NCI-H128 (cell line): ENCODE results near the gene NOS2.
"Not testable (repeated sequence)": the region's sequence is repeated elsewhere in the genome, so short reads cannot be mapped to it uniquely, and the experiment has no call there.

Experiments
- DNase-seq: peaks from one replicate; lab custom pipeline; 2025; ENCODE audit not compliant: unreplicated experiment; lab: John Stamatoyannopoulos, UW

The NOS2 gene

DNA sequence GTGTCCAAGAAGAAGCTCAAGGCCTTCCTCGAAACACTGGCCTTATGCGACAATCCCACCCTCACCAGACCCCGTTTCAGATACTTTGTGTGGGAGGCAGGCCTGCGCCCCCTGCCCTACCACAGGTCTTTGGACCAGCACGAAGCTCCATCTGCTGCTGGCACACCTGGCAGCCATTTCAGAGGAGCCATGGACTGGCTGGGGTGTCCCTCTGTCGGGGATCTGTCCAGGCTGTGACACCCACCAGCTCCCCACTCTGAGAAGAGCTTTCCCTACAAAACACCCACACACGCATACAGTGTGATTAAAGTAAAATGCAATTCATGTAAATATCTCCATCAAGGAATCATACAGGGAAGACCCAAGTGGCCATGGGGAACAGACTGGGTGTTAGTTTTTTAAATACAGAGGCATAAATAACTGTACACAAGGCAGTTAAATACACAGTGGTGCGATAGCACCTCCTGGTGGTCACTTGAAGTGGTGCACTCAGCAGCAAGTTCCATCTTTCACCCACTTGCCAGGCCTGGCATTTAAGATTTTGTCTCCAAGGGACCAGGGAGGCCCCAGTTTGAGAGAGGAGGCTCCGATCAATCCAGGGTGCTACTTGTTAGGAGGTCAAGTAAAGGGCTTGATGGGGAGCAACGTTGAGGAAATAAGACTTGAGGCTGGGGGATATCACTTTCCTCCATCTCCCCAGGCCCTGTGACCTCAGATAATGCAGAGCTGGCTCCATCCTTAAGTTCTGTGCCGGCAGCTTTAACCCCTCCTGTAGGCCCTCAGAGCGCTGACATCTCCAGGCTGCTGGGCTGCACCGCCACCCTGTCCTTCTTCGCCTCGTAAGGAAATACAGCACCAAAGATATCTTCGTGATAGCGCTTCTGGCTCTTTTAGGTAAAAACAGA is 43.6 kb downstream of the NOS2 start:
- no peak for DNase-seq

GRCh38 chr17:27755706-27756466 is 44.4 kb downstream of the NOS2 start:
- no peak for DNase-seq

GRCh38 chr17:27754549-27754948 is 45.8 kb downstream of the NOS2 start:
- no peak for DNase-seq

GRCh38 chr17:27753726-27754125 is 46.6 kb downstream of the NOS2 start:
- not testable (repeated sequence) for DNase-seq

- not testable (repeated sequence) for DNase-seq
Measured at GRCh38 chr17:27752831-27753619, 47.3 kb downstream of the NOS2 start.

DNA sequence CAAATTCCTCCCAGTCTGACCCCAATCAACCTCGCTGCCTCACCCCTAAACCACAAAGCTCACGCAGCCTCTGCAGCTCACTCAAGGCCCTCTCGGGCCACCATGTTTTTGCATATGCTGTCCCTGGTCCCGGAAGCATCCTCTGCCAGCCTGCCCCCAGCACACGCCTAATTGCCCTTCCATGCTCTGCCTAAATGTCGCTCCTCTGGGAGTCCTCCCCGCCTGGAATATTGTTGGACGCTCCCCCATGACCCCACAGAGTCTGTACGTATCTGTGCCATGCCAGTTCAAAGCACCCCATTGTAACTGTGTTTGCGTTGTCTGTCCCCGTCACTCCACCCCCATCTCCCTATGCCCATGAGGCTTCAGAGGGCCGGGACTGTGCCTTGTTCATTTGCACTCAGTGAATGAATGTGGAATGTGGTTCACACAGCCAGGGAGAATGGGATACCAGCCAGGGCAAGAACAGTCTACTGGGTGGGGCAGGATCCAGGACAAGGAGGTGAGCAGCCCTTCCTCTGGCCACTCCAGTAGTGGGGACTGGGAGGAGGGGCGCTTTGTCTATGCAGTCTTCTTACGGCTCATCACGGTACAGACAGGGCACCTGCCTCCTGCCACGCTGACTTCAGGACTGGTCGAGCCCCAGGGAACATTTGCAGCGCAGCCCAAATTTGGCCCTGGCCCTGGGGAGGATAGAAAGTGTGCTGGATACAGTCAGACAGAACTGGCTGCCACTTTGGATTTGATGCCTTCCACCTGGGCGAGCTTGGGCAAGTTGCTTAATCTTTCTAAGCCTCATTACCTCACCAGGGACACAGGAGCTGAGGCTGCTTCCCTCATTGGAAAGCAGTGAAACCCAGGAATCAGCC is 48.5 kb downstream of the NOS2 start:
- DNase-seq = no peak

- no peak for DNase-seq
Measured at GRCh38 chr17:27751166-27751565, 49.2 kb downstream of the NOS2 start.

DNA sequence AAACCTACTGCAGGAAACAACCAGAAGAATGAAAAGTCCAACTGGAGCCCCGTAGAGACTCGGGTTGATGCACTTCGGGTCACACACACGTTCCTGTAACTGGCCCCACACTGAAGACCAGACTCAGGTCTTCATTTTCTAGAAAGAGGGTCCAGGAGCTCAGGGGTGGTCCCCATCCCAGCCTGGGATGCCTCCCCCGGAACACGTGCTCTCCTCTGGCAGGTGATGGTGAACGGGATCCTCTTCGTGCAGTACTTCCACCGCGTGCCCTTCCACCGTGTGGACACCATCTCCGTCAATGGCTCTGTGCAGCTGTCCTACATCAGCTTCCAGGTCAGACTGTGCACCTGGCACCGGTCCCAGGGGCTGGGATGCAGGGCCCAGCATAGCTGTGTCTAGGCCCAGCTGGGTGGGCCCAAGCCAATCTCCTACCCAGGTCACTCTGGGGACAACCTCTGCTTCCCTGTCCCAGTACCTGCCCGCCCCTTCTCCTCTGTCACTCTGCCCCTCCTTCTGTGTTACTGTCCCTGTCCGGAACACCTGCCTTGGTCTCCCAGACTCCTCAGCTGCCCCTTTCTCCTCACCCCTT is 50.7 kb downstream of the NOS2 start:
- not testable (repeated sequence) for DNase-seq

DNA sequence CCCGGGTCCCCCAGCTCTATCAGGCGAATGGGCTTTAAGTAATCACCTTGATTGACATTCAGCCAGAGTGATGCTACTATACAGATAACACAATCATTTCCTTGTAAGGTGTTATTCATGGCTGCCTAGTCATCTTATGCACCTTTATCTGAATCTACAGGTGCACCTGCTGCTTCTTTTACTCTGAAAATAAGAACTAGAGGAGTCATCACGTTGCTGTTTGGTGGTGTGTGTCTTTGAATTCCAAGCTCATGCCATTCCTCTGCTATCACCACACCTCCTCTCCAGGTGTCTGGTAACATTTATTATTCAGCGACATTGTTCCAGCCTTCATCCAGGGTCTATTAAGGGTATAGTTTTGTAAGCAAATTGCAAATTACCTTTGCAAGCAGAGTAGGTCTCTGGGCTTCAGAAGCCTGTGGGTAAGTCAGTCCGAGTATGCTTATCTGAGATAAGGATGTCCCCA is 51.9 kb downstream of the NOS2 start:
- no peak for DNase-seq

DNA sequence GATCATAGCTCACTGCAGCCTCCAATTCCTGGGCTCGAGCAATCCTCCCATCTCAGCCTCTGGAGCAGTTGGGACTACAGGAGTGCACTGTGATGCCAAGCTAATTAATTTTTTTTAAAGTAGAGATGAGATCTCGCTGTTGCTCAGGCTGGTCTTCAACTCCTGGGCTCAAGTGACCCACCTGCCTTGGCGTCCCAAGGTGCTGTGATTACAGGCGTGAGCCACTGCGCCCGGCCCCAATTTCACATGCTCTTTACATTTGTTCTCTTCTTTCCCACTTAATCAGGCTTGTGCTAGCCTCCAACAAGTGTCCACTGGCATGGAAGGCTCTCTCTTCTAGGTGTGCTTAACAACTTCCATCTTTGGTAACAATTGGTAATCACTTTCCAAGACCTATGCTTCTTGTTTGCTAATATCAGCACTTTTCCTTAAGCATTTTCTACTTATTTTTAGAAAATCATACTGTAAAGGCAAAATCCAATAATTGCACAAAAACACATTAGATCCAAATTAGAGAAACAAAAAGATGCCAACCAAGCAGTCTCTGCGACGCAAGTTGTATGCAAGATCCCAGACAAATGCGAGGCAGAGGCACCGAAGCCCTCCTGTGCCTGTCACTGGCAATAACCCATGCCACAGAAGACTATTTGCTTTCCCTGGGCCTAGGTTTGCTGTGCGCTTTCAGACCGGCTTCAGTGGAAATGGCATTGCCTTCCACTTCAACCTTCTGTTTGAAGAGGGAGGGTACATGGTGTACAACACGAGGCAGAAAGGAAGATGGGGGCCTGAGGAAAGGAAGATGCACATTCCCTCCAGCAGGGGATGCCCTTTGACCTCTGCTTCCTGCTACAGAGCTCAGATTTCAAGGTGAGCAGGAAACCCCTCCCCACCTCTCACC is 52.6 kb downstream of the NOS2 start:
- no peak for DNase-seq

DNA sequence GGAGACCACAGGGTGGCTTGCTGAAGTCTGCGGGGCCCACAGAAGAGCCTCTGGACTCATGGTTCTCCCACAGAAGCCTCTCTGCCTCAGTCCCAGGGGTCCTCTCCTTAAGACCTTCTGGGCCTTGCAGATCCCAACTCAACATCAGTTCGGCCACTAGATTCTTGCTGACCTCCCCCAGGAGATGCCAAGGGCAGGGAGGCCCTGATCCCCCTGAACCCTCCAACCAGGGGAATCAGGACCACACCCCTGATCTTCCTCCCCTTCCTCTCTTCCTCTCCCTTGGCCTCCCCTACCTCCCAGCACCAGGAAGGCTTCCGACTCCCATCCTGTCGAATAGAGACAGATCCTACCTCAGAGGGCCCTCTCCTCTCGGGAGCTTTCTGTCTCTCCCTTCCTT is 53.4 kb downstream of the NOS2 start:
- DNase-seq = no peak

- not testable (repeated sequence) for DNase-seq
Measured at GRCh38 chr17:27746320-27746719, 54.0 kb downstream of the NOS2 start.

DNA sequence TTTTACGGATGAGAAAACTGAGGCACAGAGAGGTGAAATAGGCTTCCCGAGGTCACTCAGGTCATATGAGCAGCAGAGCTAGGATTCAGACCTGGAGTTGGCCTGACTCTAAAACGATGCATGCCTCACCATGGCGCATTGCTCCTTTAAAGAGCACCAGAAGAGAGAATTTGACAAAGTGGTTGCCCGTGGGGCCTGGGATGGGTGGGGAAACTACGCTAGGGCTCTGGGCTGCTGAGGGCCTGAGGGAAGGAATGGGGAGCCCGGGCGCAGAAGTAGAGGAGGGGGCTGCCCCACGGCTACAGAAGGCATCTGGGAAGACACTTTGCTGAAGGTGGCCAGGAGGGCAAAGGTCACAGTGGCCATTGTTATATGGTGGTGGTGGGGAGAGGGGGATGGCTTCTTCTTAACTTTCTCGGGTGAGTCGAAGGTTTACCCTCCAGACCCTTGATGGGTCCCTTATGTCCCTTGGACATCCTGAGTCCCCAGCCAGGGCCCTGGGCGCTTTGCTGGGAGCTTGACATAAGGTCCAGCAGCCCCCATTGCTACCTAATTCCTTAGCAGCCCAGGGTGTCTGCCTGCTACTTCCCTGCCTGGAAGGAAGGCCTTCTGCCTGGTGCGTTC is 55.0 kb downstream of the NOS2 start:
- DNase-seq = not testable (repeated sequence)

- no peak for DNase-seq
Measured at GRCh38 chr17:27743281-27743885, 56.9 kb downstream of the NOS2 start.

DNA sequence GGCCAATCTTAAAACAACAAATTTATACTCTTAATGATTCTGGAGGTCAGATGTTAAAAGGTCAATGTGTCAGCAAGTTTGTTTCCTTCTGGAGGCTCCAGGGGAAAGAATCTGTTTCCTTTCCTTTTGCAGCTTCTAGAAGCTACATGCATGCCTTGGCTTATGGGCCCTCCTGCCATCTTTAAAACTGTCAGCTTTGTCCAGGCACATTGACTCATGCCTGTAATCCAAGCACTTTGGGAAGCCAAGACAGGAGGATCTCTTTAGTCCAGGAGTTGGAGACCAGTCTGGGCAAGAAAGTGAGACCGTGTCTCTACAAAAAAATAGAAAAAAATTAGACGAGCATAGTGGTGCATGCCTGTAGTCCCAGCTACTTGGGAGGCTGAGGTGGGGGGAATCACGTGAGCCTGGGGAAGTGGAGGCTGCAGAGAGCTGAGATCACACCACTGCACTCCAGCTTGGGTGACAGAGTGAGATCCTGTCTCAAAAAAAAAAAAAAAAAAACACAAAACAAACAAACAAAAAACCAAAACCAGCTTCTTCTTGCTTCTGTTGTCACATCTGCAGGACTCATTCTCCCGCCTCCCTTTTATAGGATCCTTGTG is 58.3 kb downstream of the NOS2 start:
- DNase-seq = no peak

DNA sequence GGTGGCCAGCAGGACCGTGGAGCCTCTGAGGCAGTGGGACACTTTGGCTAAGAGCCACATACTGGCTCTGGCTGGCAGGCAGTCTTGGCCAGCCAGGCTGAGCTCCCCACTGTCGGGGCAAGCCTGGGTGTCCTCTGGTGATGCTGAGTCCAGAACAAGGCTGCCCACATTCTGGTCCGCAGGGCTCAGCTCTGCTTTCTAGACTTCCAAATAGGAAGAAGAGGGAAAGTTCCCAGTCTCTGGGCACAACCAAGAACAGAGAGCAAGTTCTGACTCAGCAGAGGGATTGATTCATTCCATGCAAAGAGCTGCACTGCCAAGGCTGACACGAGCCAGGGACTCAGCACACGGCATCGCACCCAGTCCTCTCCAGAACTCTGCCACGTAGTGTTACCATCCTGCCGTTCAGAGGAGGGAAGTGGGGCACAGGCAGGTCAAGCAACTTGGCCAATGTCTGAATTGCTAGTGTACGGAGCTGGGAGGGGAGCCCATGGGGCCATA is 58.9 kb downstream of the NOS2 start:
- no peak for DNase-seq

DNA sequence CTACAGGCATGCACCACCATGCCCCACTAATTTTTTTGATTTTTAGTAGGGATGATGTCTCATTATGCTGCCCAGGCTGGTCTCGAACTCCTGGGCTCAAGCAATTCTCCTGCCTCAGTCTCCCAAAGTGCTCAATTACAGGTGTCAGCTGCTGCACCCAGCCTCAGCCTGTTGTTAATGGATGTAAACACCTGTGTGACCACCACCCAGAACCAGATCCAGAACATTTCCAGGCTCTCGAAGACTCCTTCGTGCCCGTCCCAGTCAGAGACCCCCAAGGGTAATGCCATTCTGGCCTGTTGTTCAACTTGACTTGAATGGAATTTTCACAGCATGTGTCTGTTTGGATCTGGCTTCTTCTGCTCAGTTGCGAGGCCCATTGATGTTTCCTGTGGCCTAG is 59.8 kb downstream of the NOS2 start:
- not testable (repeated sequence) for DNase-seq
